C4-2B (cell line): ENCODE results near the gene VHLL.

Source experiments
- ZFX ChIP-seq: fragments of 450-650 bp; IDR thresholded peaks from 2 replicates; pipeline ENCODE4 v1.6.1; 2017
- TF ChIP-seq, protein P1 (sequence below): fragments of 450-650 bp; conservative IDR thresholded peaks from 2 replicates; pipeline ENCODE4 v1.5.1; 2017; ENCODE audit warnings: mild to moderate bottlenecking

- TF ChIP-seq, protein P1, sequence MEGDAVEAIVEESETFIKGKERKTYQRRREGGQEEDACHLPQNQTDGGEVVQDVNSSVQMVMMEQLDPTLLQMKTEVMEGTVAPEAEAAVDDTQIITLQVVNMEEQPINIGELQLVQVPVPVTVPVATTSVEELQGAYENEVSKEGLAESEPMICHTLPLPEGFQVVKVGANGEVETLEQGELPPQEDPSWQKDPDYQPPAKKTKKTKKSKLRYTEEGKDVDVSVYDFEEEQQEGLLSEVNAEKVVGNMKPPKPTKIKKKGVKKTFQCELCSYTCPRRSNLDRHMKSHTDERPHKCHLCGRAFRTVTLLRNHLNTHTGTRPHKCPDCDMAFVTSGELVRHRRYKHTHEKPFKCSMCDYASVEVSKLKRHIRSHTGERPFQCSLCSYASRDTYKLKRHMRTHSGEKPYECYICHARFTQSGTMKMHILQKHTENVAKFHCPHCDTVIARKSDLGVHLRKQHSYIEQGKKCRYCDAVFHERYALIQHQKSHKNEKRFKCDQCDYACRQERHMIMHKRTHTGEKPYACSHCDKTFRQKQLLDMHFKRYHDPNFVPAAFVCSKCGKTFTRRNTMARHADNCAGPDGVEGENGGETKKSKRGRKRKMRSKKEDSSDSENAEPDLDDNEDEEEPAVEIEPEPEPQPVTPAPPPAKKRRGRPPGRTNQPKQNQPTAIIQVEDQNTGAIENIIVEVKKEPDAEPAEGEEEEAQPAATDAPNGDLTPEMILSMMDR = no peak
- no peak for TF ChIP-seq ZFX
These were observed 39.3 kb downstream of the VHLL start for GRCh38 chr1:156259805-156260204.
